OCI-LY7 (cell line): ENCODE data around the gene CCDC185.

Experiments
- EZH2phosphoT487 ChIP-seq: fragments of 200-600 bp; sonication (generic); IDR thresholded peaks from 2 replicates; pipeline ENCODE4 v1.6.1; 2018; ENCODE audit warnings: low read depth, borderline replicate concordance, mild to moderate bottlenecking, mixed run types, antibody characterized with exemption, low read length, moderate library complexity, mixed read lengths
- TF ChIP-seq, protein P1 (sequence below): fragments of 200-600 bp; sonication (generic); conservative IDR thresholded peaks from 2 replicates; pipeline ENCODE4 v1.5.1; 2014; ENCODE audit warnings: mild to moderate bottlenecking, antibody characterized with exemption, low read length, moderate library complexity, mixed read lengths

DNA sequence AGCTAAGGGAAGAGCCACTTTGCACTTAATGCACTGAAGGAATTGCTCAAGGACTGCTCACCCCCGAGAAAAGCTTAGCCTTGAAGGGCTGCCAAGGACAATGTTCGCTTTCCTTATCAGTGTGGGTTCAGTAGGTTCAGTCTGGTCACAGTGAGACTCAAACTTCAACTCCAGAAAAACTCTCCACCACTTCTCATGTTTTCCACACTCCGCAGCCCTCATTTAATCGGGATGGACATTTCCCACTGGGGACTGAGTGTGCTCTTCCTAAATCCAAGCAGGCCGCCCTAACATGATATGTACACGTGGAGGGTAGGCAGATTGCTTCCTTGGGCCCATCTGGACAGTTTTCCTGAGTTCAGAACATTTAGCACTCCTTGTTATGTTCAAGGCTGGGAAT lies 48.7 kb upstream of the CCDC185 start:
- TF ChIP-seq, protein P1, sequence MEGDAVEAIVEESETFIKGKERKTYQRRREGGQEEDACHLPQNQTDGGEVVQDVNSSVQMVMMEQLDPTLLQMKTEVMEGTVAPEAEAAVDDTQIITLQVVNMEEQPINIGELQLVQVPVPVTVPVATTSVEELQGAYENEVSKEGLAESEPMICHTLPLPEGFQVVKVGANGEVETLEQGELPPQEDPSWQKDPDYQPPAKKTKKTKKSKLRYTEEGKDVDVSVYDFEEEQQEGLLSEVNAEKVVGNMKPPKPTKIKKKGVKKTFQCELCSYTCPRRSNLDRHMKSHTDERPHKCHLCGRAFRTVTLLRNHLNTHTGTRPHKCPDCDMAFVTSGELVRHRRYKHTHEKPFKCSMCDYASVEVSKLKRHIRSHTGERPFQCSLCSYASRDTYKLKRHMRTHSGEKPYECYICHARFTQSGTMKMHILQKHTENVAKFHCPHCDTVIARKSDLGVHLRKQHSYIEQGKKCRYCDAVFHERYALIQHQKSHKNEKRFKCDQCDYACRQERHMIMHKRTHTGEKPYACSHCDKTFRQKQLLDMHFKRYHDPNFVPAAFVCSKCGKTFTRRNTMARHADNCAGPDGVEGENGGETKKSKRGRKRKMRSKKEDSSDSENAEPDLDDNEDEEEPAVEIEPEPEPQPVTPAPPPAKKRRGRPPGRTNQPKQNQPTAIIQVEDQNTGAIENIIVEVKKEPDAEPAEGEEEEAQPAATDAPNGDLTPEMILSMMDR, result no peak
- no peak for TF ChIP-seq EZH2phosphoT487
